PFSK-1 (cell line): ENCODE data around the gene ADGRA1. TPM values are rescaled to one million over a fixed set of nuclear protein-coding genes. Genes with fewer than 3 reads are reported as not detected.

Experiments used
- FOXP2 ChIP-seq: optimal IDR thresholded peaks from 2 replicates; pipeline ENCODE3; 2011; ENCODE audit warnings: borderline replicate concordance, control low read depth, inconsistent platforms; ENCODE audit not compliant: insufficient read depth; ENCODE audit errors: extremely low read length, extremely low read depth
- POLR2AphosphoS5 ChIP-seq: IDR thresholded peaks from 2 replicates; pipeline ENCODE4 v1.6.1; 2012; ENCODE audit warnings: low read depth, mild to moderate bottlenecking, control low read depth, low read length, moderate library complexity
- SIN3A ChIP-seq: IDR thresholded peaks from 2 replicates; pipeline ENCODE4 v1.6.1; 2012; ENCODE audit warnings: mild to moderate bottlenecking, low read length, moderate library complexity, borderline replicate concordance; ENCODE audit not compliant: insufficient read depth
- TAF1 ChIP-seq: IDR thresholded peaks from 2 replicates; pipeline ENCODE4 v1.6.1; 2012; ENCODE audit warnings: low read length, control low read depth, borderline replicate concordance; ENCODE audit not compliant: insufficient read depth
- polyA plus RNA-seq: library from polyadenylated mRNA; unstranded; fragments of >200 nt; gene quantifications from one replicate; pipeline ENCODE4 v1.2.1, GENCODE V29; 2012; ENCODE audit warnings: low read depth, missing spikeins; ENCODE audit not compliant: insufficient read length
- TF ChIP-seq, protein P1 (sequence below), 2 experiments: IDR thresholded peaks; 2 replicates each; pipeline versions ENCODE4 v1.6.1 to v1.8.0; 2011 to 2012; ENCODE audit warnings: low read depth in 2 of 2, low read length in 2 of 2, control low read depth in 1 of 2, inconsistent platforms in 1 of 2, mild to moderate bottlenecking in 1 of 2, moderate library complexity in 1 of 2; ENCODE audit not compliant: insufficient read depth in 1 of 2

Gene ADGRA1, protein sequence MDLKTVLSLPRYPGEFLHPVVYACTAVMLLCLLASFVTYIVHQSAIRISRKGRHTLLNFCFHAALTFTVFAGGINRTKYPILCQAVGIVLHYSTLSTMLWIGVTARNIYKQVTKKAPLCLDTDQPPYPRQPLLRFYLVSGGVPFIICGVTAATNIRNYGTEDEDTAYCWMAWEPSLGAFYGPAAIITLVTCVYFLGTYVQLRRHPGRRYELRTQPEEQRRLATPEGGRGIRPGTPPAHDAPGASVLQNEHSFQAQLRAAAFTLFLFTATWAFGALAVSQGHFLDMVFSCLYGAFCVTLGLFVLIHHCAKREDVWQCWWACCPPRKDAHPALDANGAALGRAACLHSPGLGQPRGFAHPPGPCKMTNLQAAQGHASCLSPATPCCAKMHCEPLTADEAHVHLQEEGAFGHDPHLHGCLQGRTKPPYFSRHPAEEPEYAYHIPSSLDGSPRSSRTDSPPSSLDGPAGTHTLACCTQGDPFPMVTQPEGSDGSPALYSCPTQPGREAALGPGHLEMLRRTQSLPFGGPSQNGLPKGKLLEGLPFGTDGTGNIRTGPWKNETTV
- polyA plus RNA-seq: not detected

DNA sequence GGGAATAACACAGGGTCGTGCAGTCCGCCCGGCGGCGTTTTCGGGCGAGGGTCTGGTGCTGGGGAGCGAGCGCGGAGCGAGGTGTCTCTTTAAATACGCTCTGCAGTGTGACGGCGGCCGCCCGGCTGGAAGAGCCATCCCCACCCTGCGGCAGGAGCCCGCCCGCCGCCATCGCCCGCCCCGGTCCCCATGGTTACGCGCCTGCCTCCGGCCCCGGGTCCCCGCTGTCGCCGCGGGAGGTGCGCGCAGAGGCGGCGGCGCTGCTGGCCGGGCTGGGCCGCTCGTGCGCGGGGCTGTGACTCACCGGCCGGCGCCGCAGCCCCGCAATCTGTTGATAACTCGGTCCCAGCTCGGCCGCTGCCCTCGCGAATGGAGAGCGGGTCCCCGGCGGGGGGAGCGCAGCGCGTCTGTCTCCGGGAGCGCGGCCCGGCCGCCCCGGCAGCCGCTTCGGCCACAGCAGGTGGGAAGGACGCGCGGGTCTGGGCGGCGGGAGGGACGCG is at the start of gene ADGRA1:
Gene ADGRA1 (plus strand): TSS at position 246 of the 500 bp plus-strand sequence. CDS start 986 bp downstream, outside the sequence.
- TF ChIP-seq FOXP2 (no peak), SIN3A (no peak), POLR2AphosphoS5 (no peak), TAF1 (no peak)
- TF ChIP-seq, protein P1, sequence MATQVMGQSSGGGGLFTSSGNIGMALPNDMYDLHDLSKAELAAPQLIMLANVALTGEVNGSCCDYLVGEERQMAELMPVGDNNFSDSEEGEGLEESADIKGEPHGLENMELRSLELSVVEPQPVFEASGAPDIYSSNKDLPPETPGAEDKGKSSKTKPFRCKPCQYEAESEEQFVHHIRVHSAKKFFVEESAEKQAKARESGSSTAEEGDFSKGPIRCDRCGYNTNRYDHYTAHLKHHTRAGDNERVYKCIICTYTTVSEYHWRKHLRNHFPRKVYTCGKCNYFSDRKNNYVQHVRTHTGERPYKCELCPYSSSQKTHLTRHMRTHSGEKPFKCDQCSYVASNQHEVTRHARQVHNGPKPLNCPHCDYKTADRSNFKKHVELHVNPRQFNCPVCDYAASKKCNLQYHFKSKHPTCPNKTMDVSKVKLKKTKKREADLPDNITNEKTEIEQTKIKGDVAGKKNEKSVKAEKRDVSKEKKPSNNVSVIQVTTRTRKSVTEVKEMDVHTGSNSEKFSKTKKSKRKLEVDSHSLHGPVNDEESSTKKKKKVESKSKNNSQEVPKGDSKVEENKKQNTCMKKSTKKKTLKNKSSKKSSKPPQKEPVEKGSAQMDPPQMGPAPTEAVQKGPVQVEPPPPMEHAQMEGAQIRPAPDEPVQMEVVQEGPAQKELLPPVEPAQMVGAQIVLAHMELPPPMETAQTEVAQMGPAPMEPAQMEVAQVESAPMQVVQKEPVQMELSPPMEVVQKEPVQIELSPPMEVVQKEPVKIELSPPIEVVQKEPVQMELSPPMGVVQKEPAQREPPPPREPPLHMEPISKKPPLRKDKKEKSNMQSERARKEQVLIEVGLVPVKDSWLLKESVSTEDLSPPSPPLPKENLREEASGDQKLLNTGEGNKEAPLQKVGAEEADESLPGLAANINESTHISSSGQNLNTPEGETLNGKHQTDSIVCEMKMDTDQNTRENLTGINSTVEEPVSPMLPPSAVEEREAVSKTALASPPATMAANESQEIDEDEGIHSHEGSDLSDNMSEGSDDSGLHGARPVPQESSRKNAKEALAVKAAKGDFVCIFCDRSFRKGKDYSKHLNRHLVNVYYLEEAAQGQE (IDR thresholded peaks at IDR 0.05; ENCODE audit: insufficient read depth in 1 of 2, low read depth in 2 of 2, low read length in 2 of 2): no peak

DNA sequence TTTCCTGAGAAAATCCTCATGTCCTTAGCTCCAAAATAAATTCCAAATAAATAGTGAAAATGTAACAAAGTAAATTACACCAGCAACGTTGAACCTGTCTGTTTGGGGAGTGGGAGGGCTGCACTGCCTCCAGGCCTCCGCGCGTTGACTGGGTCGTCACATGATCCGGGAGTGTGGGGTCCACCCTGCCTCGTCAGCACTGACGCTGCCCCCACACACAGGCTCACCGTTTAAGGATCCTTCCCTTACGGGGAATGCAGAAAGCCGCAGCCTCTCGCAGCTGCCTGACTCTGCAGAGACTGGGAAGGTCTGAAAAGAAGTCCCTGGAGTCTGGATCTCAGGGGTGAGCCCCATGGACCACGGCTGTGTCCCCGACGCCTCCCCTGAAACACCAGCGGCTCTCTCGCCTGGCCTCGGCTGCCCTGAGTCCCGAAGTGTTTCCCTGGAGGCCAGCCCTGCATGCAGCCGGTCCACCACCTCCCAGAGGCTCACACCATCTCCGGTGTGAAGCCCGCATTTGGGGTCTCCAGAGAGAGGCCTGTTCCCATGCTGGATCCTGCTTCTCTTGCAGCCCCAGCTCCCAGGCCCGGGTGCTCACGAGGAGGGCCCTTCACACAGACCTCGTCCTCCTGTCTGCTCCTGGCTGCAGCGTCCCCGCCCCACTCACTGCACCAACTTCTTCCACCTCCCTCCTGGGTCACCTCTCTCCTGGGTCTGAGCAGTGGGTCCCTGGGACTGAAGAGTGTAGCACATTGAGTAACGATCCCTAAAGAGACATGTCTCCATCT is 49.5 kb upstream of the ADGRA1 start:
- TF ChIP-seq, protein P1 (IDR thresholded peaks at IDR 0.05; ENCODE audit: insufficient read depth in 1 of 2, low read depth in 2 of 2, low read length in 2 of 2): no peak
- no peak for TF ChIP-seq POLR2AphosphoS5
- no peak for TF ChIP-seq FOXP2
- no peak for TF ChIP-seq TAF1
- TF ChIP-seq SIN3A: no peak

DNA sequence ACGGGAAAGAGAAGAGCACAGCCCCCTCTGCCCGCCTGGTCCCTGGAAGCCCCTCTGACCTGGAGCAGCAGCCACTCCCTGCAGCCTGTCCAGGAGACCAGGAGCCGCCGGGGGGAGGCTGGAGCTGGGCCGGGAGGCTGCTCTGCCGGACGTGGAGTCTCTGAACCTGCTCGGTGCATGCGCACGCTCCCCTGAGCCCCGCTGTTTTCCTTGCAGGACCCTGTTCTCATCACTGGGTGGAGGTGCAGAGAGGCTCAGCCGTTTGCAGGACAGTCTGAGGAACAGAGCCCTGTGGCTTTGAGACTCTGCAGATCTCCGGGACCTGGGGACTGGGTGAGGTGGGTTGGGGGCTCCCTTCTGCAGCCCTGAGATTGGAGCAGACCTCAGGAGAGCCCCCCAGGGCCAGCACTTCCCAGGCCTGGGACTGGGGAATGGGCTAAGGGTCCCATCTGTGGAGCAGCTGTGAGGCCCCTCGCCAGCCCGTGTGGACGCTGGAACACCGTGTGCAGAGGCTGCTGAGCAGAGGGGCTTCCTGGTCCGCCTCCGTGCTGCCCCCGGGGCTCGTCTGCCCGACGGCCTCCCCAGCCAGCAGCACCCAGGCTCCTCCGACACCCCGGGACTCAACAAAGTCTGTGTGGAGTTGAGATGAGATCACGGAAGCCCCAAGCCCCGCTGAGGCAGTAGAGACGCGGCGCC is 48.5 kb upstream of the ADGRA1 start:
- no peak for TF ChIP-seq TAF1
- TF ChIP-seq, protein P1 (IDR thresholded peaks at IDR 0.05; ENCODE audit: insufficient read depth in 1 of 2, low read depth in 2 of 2, low read length in 2 of 2): no peak
- TF ChIP-seq FOXP2: no peak
- TF ChIP-seq POLR2AphosphoS5: no peak
- no peak for TF ChIP-seq SIN3A

DNA sequence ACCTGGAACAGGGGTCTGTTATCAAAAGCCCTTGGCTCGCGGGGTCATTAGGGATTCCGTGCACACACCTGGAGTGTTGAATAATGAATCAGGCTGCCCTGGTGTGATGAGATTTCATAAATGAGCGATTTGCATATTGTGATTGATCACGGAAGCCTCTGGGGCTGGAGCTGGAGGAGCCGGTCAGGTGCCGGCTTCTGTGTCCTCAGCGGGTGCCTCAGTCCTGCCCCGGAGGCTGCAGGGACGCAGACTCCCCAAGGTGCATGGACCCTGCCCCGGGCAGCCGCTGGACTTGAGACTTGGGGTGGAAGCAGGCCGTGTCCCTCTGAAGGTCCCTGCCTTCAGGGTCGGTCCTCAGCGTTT is 47.9 kb upstream of the ADGRA1 start:
- TF ChIP-seq, protein P1 (IDR thresholded peaks at IDR 0.05; ENCODE audit: insufficient read depth in 1 of 2, low read depth in 2 of 2, low read length in 2 of 2): no peak
- no peak for TF ChIP-seq POLR2AphosphoS5
- no peak for TF ChIP-seq SIN3A
- TF ChIP-seq FOXP2: no peak
- no peak for TF ChIP-seq TAF1
